Activated CD4-positive, alpha-beta memory T cell treated with anti-CD3 and anti-CD28 coated beads for 36 hours (primary cell): Measurements from ENCODE around the gene UACA. TPM values are rescaled to one million over a fixed set of nuclear protein-coding genes. Genes with fewer than 3 reads are reported as not detected.
"Not testable (repeated sequence)": the region's sequence is repeated elsewhere in the genome, so short reads cannot be mapped to it uniquely, and the experiment has no call there.

ENCODE experiments used
- CTCF ChIA-PET: fragments of 350-600 bp; sonication (Branson Sonifier 250); formaldehyde crosslinking; loops from one replicate; lab custom pipeline; 2021; ENCODE audit warnings: antibody characterized with exemption, inconsistent platforms; lab: Charles Lee
- POLR2A ChIA-PET: fragments of 350-600 bp; sonication (Branson Sonifier 250); formaldehyde crosslinking; loops from one replicate; lab custom pipeline; 2021; ENCODE audit warnings: antibody characterized with exemption; lab: Charles Lee
- DNase-seq: peaks from one replicate; pipeline ENCODE4 v3.0.0-alpha.2; 2020
- H3K27ac Mint-ChIP-seq: one replicate; pipeline ENCODE4 v1.8.0; 2021; ENCODE audit warnings: mixed read lengths
- H3K27me3 Mint-ChIP-seq: one replicate; pipeline ENCODE4 v1.8.0; 2021; ENCODE audit warnings: mixed read lengths
- H3K36me3 Mint-ChIP-seq: one replicate; pipeline ENCODE4 v1.8.0; 2021; ENCODE audit warnings: mixed read lengths
- H3K4me1 Mint-ChIP-seq: one replicate; pipeline ENCODE4 v1.8.0; 2021; ENCODE audit warnings: low read depth, mixed read lengths
- H3K4me3 Mint-ChIP-seq: one replicate; pipeline ENCODE4 v1.8.0; 2021; ENCODE audit warnings: mild to moderate bottlenecking, mixed read lengths
- H3K9me3 Mint-ChIP-seq: one replicate; pipeline ENCODE4 v1.8.0; 2021; ENCODE audit warnings: mixed read lengths
- intact Hi-C: fragments of 100-400 bp; cut with micrococcal nuclease; formaldehyde crosslinking; loops from one replicate; pipeline ENCODE4 v1.15.1; 2023
- total RNA-seq, 2 experiments: library from RNA; stranded (reverse); gene quantifications; one replicate each; pipeline ENCODE4 v1.2.3, GENCODE V29; 2021

The UACA gene
- total RNA-seq, 2 experiments from 2014 or later: 3.8 to 4.1 TPM

GRCh38 chr15:70669966-70670658 lies 93.2 kb downstream of the UACA start:
- POLR2A ChIA-PET: no interaction called here
- CTCF ChIA-PET: interaction anchor here (1.5 kb wide), 1 partner anchor 52 kb away, joined by 4 read pairs; no protein-coding TSS in a partner anchor
- intact Hi-C loops: loop anchor here (5.0 to 10.0 kb wide), 2 partner anchors 55 to 142 kb away; no protein-coding TSS in a partner anchor
- no peak for DNase-seq
- H3K27me3 Mint-ChIP-seq: peaks cover 2% of the 10 kb centered on the region
- H3K36me3 Mint-ChIP-seq: no peaks in the 10 kb centered on the region
- H3K4me3 Mint-ChIP-seq: no peak overlapping the region
- no peak overlapping the region for H3K27ac Mint-ChIP-seq
- H3K9me3 Mint-ChIP-seq: no peaks in the 10 kb centered on the region
- peaks cover 16% of the 10 kb centered on the region for H3K4me1 Mint-ChIP-seq

- H3K4me3 Mint-ChIP-seq: no peak overlapping the region
- no peak overlapping the region for H3K27ac Mint-ChIP-seq
- H3K9me3 Mint-ChIP-seq: no peaks in the 10 kb centered on the region
- intact Hi-C loops: no loop called here
- H3K4me1 Mint-ChIP-seq: peaks cover 16% of the 10 kb centered on the region
- H3K36me3 Mint-ChIP-seq: no peaks in the 10 kb centered on the region
- POLR2A ChIA-PET: no interaction called here
- CTCF ChIA-PET: interaction anchor here (1.3 to 1.5 kb wide), 2 partner anchors 53 to 143 kb away, joined by 3 to 4 read pairs; no protein-coding TSS in a partner anchor
- no peak for DNase-seq
- peaks cover 2% of the 10 kb centered on the region for H3K27me3 Mint-ChIP-seq
Observed at GRCh38 chr15:70669006-70669602, 94.3 kb downstream of the UACA start.

- Mint-ChIP-seq H3K4me3 (no peak overlapping the region), H3K27me3 (peaks cover 2% of the 10 kb centered on the region), H3K9me3 (no peaks in the 10 kb centered on the region), H3K27ac (no peak overlapping the region), H3K36me3 (no peaks in the 10 kb centered on the region), H3K4me1 (peaks cover 3% of the 10 kb centered on the region)
- intact Hi-C loops: no loop called here
- no peak for DNase-seq
- POLR2A ChIA-PET: interaction anchor here (0.6 kb wide), 1 partner anchor 869 kb away, joined by 3 read pairs; no protein-coding TSS in a partner anchor
- CTCF ChIA-PET: interaction anchor here (1.0 kb wide), 1 partner anchor 57 kb away, joined by 3 read pairs; no protein-coding TSS in a partner anchor
Observed at GRCh38 chr15:70665599-70665998, 97.8 kb downstream of the UACA start.

- no peak for DNase-seq
- ChIA-PET CTCF (interaction anchor here (1.2 kb wide), 1 partner anchor 58 kb away, joined by 3 read pairs; no protein-coding TSS in a partner anchor), POLR2A (no interaction called here)
- Mint-ChIP-seq H3K27ac (no peak overlapping the region), H3K27me3 (no peaks in the 10 kb centered on the region), H3K4me1 (peaks cover 2% of the 10 kb centered on the region), H3K9me3 (no peaks in the 10 kb centered on the region), H3K36me3 (no peaks in the 10 kb centered on the region), H3K4me3 (no peak overlapping the region)
- intact Hi-C loops: no loop called here
Observed at GRCh38 chr15:70664494-70664893, 98.9 kb downstream of the UACA start.

DNA sequence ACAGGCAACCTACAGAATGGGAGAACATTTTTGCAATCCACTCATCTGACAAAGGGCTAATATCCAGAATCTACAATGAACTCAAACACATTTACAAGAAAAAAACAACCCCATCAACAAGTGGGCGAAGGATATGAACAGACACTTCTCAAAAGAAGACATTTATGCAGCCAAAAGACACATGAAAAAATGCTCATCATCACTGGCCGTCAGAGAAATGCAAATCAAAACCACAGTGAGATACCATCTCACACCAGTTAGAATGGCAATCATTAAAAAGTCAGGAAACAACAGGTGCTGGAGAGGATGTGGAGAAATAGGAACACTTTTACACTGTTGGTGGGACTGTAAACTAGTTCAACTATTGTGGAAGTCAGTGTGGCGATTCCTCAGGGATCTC lies 100.3 kb downstream of the UACA start:
- POLR2A ChIA-PET, H3K27me3 Mint-ChIP-seq, DNase-seq, H3K9me3 Mint-ChIP-seq, intact Hi-C loops, H3K27ac Mint-ChIP-seq, H3K4me1 Mint-ChIP-seq, H3K4me3 Mint-ChIP-seq, CTCF ChIA-PET, H3K36me3 Mint-ChIP-seq: not testable (repeated sequence)

- Mint-ChIP-seq H3K36me3 (no peaks in the 10 kb centered on the region), H3K27ac (no peak overlapping the region), H3K27me3 (no peaks in the 10 kb centered on the region), H3K4me1 (peaks cover 2% of the 10 kb centered on the region), H3K4me3 (no peak overlapping the region), H3K9me3 (no peaks in the 10 kb centered on the region)
- POLR2A ChIA-PET: no interaction called here
- intact Hi-C loops: no loop called here
- CTCF ChIA-PET: interaction anchor here (1.2 kb wide), 1 partner anchor 153 kb away, joined by 3 read pairs; no protein-coding TSS in a partner anchor
- no peak for DNase-seq
Observed at GRCh38 chr15:70659662-70660061, 103.7 kb downstream of the UACA start.

- CTCF ChIA-PET: no interaction called here
- no peak for DNase-seq
- intact Hi-C loops: no loop called here
- no peaks in the 10 kb centered on the region for H3K36me3 Mint-ChIP-seq
- peaks cover 2% of the 10 kb centered on the region for H3K4me1 Mint-ChIP-seq
- H3K27ac Mint-ChIP-seq: no peak overlapping the region
- H3K27me3 Mint-ChIP-seq: no peaks in the 10 kb centered on the region
- H3K9me3 Mint-ChIP-seq: no peaks in the 10 kb centered on the region
- no peak overlapping the region for H3K4me3 Mint-ChIP-seq
- POLR2A ChIA-PET: no interaction called here
Observed at GRCh38 chr15:70658641-70659040, 104.7 kb downstream of the UACA start.

DNA sequence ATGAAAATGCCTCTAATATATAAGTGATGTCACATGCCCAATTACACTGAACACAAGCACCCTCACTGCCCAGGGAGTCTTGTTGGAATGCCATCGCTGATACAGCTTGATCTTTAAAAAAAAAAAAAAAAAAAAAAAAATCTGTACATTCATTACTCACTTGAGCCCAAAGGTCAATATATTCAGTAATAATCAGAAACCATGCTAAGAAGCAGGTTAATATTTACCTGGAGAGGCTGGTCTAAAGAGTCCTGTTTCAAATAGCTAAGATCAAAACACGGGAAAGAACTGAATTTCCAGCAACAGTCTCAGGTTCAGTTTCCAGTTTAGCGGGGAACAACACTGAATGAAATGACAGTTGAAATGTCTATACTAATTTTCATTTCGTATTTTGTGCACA lies 109.9 kb downstream of the UACA start:
- Mint-ChIP-seq H3K4me1 (no peaks in the 10 kb centered on the region), H3K27me3 (peaks cover 3% of the 10 kb centered on the region), H3K27ac (no peak overlapping the region), H3K9me3 (no peaks in the 10 kb centered on the region), H3K36me3 (no peaks in the 10 kb centered on the region), H3K4me3 (no peak overlapping the region)
- ChIA-PET POLR2A (no interaction called here), CTCF (interaction anchor here (0.6 to 1.6 kb wide), 2 partner anchors 26 to 69 kb away, joined by 3 to 4 read pairs; no protein-coding TSS in a partner anchor)
- intact Hi-C loops: no loop called here
- DNase-seq: no peak

- no peak overlapping the region for H3K27ac Mint-ChIP-seq
- CTCF ChIA-PET: no interaction called here
- H3K4me1 Mint-ChIP-seq: no peaks in the 10 kb centered on the region
- DNase-seq: no peak
- no peaks in the 10 kb centered on the region for H3K9me3 Mint-ChIP-seq
- intact Hi-C loops: no loop called here
- peaks cover 3% of the 10 kb centered on the region for H3K27me3 Mint-ChIP-seq
- no peak overlapping the region for H3K4me3 Mint-ChIP-seq
- no peaks in the 10 kb centered on the region for H3K36me3 Mint-ChIP-seq
- POLR2A ChIA-PET: no interaction called here
Observed at GRCh38 chr15:70652341-70652740, 111.0 kb downstream of the UACA start.

DNA sequence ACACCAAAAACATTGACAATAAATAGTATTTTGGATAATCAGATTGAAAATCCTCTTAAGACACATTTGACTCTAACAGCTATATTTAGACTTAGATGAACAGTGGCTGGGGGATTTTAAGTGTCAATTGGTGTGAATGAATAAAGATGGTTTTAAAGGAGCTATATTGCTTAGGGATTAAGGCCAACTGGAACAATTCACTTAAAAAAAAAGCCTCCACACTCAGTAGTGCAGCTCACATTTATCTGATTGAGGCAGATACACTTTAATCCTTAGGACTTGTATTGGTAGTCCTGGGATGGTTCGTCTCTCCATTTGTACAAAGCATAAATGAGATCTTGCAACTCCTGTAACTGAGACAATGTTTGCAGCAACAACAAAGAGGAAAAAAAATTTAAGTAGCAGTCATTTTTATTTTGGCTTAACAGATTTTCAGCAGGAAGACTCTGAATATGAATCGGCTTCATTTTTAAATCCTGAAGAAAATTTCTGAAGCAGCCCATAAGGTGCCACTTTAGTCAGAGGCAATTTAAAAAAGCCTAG lies 112.0 kb downstream of the UACA start:
- DNase-seq: no peak
- H3K4me1 Mint-ChIP-seq: no peaks in the 10 kb centered on the region
- POLR2A ChIA-PET: no interaction called here
- no peaks in the 10 kb centered on the region for H3K36me3 Mint-ChIP-seq
- no peak overlapping the region for H3K27ac Mint-ChIP-seq
- H3K27me3 Mint-ChIP-seq: peaks cover 4% of the 10 kb centered on the region
- intact Hi-C loops: no loop called here
- CTCF ChIA-PET: no interaction called here
- no peaks in the 10 kb centered on the region for H3K9me3 Mint-ChIP-seq
- no peak overlapping the region for H3K4me3 Mint-ChIP-seq

GRCh38 chr15:70650567-70651302 lies 112.6 kb downstream of the UACA start:
- Mint-ChIP-seq H3K4me3 (no peak overlapping the region), H3K9me3 (no peaks in the 10 kb centered on the region), H3K27me3 (peaks cover 6% of the 10 kb centered on the region), H3K27ac (no peak overlapping the region), H3K36me3 (no peaks in the 10 kb centered on the region), H3K4me1 (no peaks in the 10 kb centered on the region)
- intact Hi-C loops: no loop called here
- no peak for DNase-seq
- ChIA-PET CTCF (interaction anchor here (1.0 kb wide), 1 partner anchor 72 kb away, joined by 3 read pairs; no protein-coding TSS in a partner anchor), POLR2A (no interaction called here)

- H3K27ac Mint-ChIP-seq: no peak overlapping the region
- no peak for DNase-seq
- H3K4me1 Mint-ChIP-seq: no peaks in the 10 kb centered on the region
- peaks cover 6% of the 10 kb centered on the region for H3K27me3 Mint-ChIP-seq
- CTCF ChIA-PET: no interaction called here
- intact Hi-C loops: no loop called here
- H3K36me3 Mint-ChIP-seq: no peaks in the 10 kb centered on the region
- no peaks in the 10 kb centered on the region for H3K9me3 Mint-ChIP-seq
- H3K4me3 Mint-ChIP-seq: no peak overlapping the region
- POLR2A ChIA-PET: no interaction called here
Observed at GRCh38 chr15:70647396-70647795, 116.0 kb downstream of the UACA start.
